MM.1S (cell line): ENCODE data around the gene NR5A2.

Experiments used
- CTCF ChIP-seq: fragments of 300-600 bp; sonication (generic); IDR thresholded peaks from 2 replicates; pipeline ENCODE4 v1.5.1; 2016; ENCODE audit warnings: antibody characterized with exemption, low read length, mixed read lengths
- EZH2 ChIP-seq: fragments of 300-600 bp; sonication (generic); optimal IDR thresholded peaks from 2 replicates; pipeline ENCODE3; 2017; ENCODE audit warnings: low read depth, mild to moderate bottlenecking, antibody characterized with exemption, low read length, mixed read lengths
- EZH2phosphoT487 ChIP-seq: fragments of 300-600 bp; sonication (generic); IDR thresholded peaks from 2 replicates; pipeline ENCODE4 v1.6.1; 2018; ENCODE audit warnings: antibody characterized with exemption, low read length

- TF ChIP-seq CTCF: no peak
- no peak for TF ChIP-seq EZH2
- no peak for TF ChIP-seq EZH2phosphoT487
Observed at GRCh38 chr1:200226969-200227303, 199.4 kb downstream of the NR5A2 start.
